ENCODE results near the gene MMP20.

GRCh38 chr11:102534261-102534872 is 90.8 kb downstream of the MMP20 start:
- no peak for TF ChIP-seq POLR2A (IDR thresholded peaks at IDR 0.05)
- TF ChIP-seq, protein P1, sequence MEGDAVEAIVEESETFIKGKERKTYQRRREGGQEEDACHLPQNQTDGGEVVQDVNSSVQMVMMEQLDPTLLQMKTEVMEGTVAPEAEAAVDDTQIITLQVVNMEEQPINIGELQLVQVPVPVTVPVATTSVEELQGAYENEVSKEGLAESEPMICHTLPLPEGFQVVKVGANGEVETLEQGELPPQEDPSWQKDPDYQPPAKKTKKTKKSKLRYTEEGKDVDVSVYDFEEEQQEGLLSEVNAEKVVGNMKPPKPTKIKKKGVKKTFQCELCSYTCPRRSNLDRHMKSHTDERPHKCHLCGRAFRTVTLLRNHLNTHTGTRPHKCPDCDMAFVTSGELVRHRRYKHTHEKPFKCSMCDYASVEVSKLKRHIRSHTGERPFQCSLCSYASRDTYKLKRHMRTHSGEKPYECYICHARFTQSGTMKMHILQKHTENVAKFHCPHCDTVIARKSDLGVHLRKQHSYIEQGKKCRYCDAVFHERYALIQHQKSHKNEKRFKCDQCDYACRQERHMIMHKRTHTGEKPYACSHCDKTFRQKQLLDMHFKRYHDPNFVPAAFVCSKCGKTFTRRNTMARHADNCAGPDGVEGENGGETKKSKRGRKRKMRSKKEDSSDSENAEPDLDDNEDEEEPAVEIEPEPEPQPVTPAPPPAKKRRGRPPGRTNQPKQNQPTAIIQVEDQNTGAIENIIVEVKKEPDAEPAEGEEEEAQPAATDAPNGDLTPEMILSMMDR (IDR thresholded peaks at IDR 0.05) = no peak
